OCI-LY1 (cell line): Measurements from ENCODE around the gene ACAT2.
"Not testable (repeated sequence)": the region's sequence is repeated elsewhere in the genome, so short reads cannot be mapped to it uniquely, and the experiment has no call there.

ENCODE experiments used
- H2AFZ ChIP-seq: fragments of 200-600 bp; sonication (generic), shearing (Covaris generic); 2 replicates; pipeline ENCODE4 v1.6.0; 2014; ENCODE audit warnings: antibody characterized with exemption, mild to moderate bottlenecking, low read length
- H3F3A ChIP-seq: fragments of 200-600 bp; sonication (generic), shearing (Covaris generic); 2 replicates; pipeline ENCODE4 v1.6.0; 2014; ENCODE audit warnings: mild to moderate bottlenecking, antibody characterized with exemption, low read length, moderate library complexity; ENCODE audit not compliant: insufficient read depth
- H3K27ac ChIP-seq: fragments of 200-600 bp; sonication (generic); 2 replicates; pipeline ENCODE4 v1.5.1; 2014; ENCODE audit warnings: low read length, mixed run types, mild to moderate bottlenecking, low read depth; ENCODE audit not compliant: poor library complexity, severe bottlenecking
- H3K27me3 ChIP-seq: fragments of 200-600 bp; sonication (generic); 2 replicates; pipeline ENCODE4 v1.6.0; 2014; ENCODE audit warnings: antibody characterized with exemption, mild to moderate bottlenecking, low read length, moderate library complexity; ENCODE audit not compliant: insufficient read depth
- H3K36me3 ChIP-seq: fragments of 200-600 bp; sonication (generic); 2 replicates; pipeline ENCODE4 v1.6.1; 2014; ENCODE audit warnings: mild to moderate bottlenecking, antibody characterized with exemption, low read length, moderate library complexity, mixed read lengths; ENCODE audit not compliant: insufficient read depth
- H3K4me1 ChIP-seq: fragments of 200-600 bp; sonication (generic); 2 replicates; pipeline ENCODE4 v1.5.1; 2014; ENCODE audit warnings: mild to moderate bottlenecking, low read length, moderate library complexity; ENCODE audit not compliant: insufficient read depth, severe bottlenecking
- H3K4me2 ChIP-seq: fragments of 200-600 bp; sonication (generic), shearing (Covaris generic); 2 replicates; pipeline ENCODE4 v1.6.1; 2014; ENCODE audit warnings: low read length
- H3K4me3 ChIP-seq: fragments of 200-600 bp; sonication (generic); 2 replicates; pipeline ENCODE4 v1.5.1; 2014; ENCODE audit warnings: low read length, low read depth, mild to moderate bottlenecking, mixed read lengths; ENCODE audit not compliant: poor library complexity, severe bottlenecking
- H3K79me2 ChIP-seq: fragments of 200-600 bp; shearing (Covaris generic); 2 replicates; pipeline ENCODE4 v1.6.1; 2016; ENCODE audit warnings: mixed run types, low read length, mixed read lengths; ENCODE audit not compliant: insufficient read depth
- H3K9ac ChIP-seq: fragments of 200-600 bp; sonication (generic), shearing (Covaris generic); 2 replicates; pipeline ENCODE4 v1.6.1; 2014; ENCODE audit warnings: mild to moderate bottlenecking, low read length, mixed read lengths
- H3K9me2 ChIP-seq: fragments of 200-600 bp; sonication (generic), shearing (Covaris generic); 2 replicates; pipeline ENCODE4 v1.6.1; 2014; ENCODE audit warnings: low read depth, mild to moderate bottlenecking, low read length, mixed read lengths
- H3K9me3 ChIP-seq: fragments of 200-600 bp; shearing (Covaris generic); 2 replicates; pipeline ENCODE4 v1.6.1; 2014; ENCODE audit warnings: low read length, mixed read lengths
- H4K20me1 ChIP-seq: fragments of 200-600 bp; sonication (generic), shearing (Covaris generic); 2 replicates; pipeline ENCODE4 v1.6.0; 2016; ENCODE audit warnings: mild to moderate bottlenecking, low read length; ENCODE audit not compliant: insufficient read depth
- EZH2 ChIP-seq: fragments of 200-600 bp; sonication (generic), shearing (Covaris generic); IDR thresholded peaks from 2 replicates; pipeline ENCODE4 v1.8.0; 2017; ENCODE audit warnings: borderline replicate concordance, mixed run types, mild to moderate bottlenecking, antibody characterized with exemption, low read length, moderate library complexity, mixed read lengths
- TF ChIP-seq, protein P1 (sequence below): fragments of 200-600 bp; sonication (generic), shearing (Covaris generic); IDR thresholded peaks from 2 replicates; pipeline ENCODE4 v1.5.1; 2017; ENCODE audit warnings: mild to moderate bottlenecking, antibody characterized with exemption, low read length, moderate library complexity, mixed read lengths

The ACAT2 gene

GRCh38 chr6:159728531-159728964 lies 33.3 kb upstream of the ACAT2 start:
- Histone ChIP-seq H2AFZ (no peak overlapping the region), H4K20me1 (0 out of 2 replicates have a peak, but pooled peaks cover 2% of the 10 kb centered on the region), H3K9ac (peak overlapping the region; percentile 95), H3K9me2 (no peaks in the 10 kb centered on the region), H3K27me3 (no peaks in the 10 kb centered on the region), H3K4me1 (peaks cover 58% of the 10 kb centered on the region), H3K4me3 (peak overlapping the region; percentile 93), H3K79me2 (peaks cover 84% of the 10 kb centered on the region), H3K4me2 (peak overlapping the region; percentile 91), H3K27ac (peak overlapping the region; percentile 71), H3K36me3 (peaks cover 48% of the 10 kb centered on the region), H3F3A (no peaks in the 10 kb centered on the region), H3K9me3 (no peaks in the 10 kb centered on the region)
- no peak for TF ChIP-seq EZH2
- TF ChIP-seq, protein P1, sequence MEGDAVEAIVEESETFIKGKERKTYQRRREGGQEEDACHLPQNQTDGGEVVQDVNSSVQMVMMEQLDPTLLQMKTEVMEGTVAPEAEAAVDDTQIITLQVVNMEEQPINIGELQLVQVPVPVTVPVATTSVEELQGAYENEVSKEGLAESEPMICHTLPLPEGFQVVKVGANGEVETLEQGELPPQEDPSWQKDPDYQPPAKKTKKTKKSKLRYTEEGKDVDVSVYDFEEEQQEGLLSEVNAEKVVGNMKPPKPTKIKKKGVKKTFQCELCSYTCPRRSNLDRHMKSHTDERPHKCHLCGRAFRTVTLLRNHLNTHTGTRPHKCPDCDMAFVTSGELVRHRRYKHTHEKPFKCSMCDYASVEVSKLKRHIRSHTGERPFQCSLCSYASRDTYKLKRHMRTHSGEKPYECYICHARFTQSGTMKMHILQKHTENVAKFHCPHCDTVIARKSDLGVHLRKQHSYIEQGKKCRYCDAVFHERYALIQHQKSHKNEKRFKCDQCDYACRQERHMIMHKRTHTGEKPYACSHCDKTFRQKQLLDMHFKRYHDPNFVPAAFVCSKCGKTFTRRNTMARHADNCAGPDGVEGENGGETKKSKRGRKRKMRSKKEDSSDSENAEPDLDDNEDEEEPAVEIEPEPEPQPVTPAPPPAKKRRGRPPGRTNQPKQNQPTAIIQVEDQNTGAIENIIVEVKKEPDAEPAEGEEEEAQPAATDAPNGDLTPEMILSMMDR, result no peak

DNA sequence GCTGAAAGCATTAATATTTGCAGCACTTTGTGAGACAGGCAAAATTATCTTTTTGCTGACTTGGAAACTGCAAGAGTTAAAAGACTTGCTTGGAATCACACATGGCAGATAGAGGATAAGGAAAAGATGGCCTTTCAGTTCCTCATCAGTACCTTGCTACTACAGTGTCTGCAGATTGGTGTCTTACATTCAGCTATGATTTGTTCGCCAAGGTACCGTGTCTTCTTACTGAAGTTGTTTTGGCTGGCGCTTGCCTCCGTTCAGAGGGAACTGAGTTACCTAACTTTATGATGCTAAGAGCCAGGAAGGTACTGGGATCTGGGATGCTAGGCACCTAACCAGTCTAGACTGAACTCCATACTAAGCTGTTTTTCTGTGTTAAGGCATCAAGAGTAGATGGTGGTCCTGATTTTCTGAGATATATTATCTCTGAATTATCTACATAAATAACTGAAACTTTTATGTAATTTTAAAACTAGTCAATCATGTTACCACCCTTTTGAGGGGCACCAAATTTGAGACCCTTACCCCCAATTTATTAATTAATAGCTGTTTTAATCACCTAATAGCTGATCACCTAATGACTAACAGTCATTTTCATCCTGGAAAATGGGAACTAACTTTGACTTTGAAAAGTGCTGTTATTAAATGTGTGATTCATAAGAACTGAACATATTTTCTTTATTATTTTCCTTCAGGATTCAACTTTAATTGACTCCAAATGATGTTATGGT lies 32.1 kb upstream of the ACAT2 start:
- no peak for TF ChIP-seq EZH2
- TF ChIP-seq, protein P1, result no peak

DNA sequence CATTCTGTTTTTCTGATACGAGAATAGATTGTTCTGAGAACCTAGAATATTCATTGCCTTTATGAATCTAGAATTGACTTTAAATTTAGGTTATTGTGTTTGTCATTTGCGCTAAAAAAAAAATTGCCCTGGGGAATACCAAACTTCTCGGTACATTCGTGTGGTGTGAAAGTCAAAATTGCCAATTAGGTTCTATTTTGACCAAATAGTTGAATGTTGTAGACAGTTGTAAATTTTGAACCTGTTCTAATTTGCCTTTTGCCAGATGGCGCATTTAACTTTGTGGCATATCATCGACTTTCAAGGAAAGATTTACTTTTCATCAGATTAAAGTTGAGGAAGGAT lies 31.5 kb upstream of the ACAT2 start:
- no peak for TF ChIP-seq EZH2
- TF ChIP-seq, protein P1, result no peak
- Histone ChIP-seq H3K9me2 (no peaks in the 10 kb centered on the region), H3K4me3 (peak overlapping the region; percentile 93), H3K9me3 (no peaks in the 10 kb centered on the region), H3K36me3 (peaks cover 45% of the 10 kb centered on the region), H3K9ac (no peak overlapping the region; the same call in 1 of the 2 replicates), H3K79me2 (peaks cover 90% of the 10 kb centered on the region), H3K4me2 (peak overlapping the region; percentile 91), H4K20me1 (0 out of 2 replicates have a peak, but pooled peaks cover 5% of the 10 kb centered on the region), H3F3A (no peaks in the 10 kb centered on the region), H3K27ac (no peak overlapping the region), H3K27me3 (no peaks in the 10 kb centered on the region), H2AFZ (no peak overlapping the region), H3K4me1 (peaks cover 57% of the 10 kb centered on the region)

More for the DNA sequence above, 32.1 kb upstream of the ACAT2 start:
- no peaks in the 10 kb centered on the region for H3K27me3 ChIP-seq
- H2AFZ ChIP-seq, result no peak overlapping the region
- H4K20me1 ChIP-seq, result 0 out of 2 replicates have a peak, but pooled peaks cover 3% of the 10 kb centered on the region
- H3K9me3 ChIP-seq, result no peaks in the 10 kb centered on the region
- H3K27ac ChIP-seq, result no peak overlapping the region
- peaks cover 89% of the 10 kb centered on the region for H3K79me2 ChIP-seq
- H3F3A ChIP-seq, result no peaks in the 10 kb centered on the region
- H3K9ac ChIP-seq, result peak overlapping the region; percentile 95
- peaks cover 45% of the 10 kb centered on the region for H3K36me3 ChIP-seq
- H3K9me2 ChIP-seq, result no peaks in the 10 kb centered on the region
- peak overlapping the region; percentile 91 for H3K4me2 ChIP-seq
- peak overlapping the region; percentile 93 for H3K4me3 ChIP-seq
- peaks cover 57% of the 10 kb centered on the region for H3K4me1 ChIP-seq

GRCh38 chr6:159732550-159732949 lies 29.3 kb upstream of the ACAT2 start:
- H3K9me3 ChIP-seq, H3K4me3 ChIP-seq, H3K27ac ChIP-seq, H3K4me2 ChIP-seq, H3K9me2 ChIP-seq, H3F3A ChIP-seq, H2AFZ ChIP-seq, H3K9ac ChIP-seq, H3K27me3 ChIP-seq, H4K20me1 ChIP-seq: not testable (repeated sequence)
- Histone ChIP-seq H3K79me2 (peaks cover 100% of the 10 kb centered on the region), H3K36me3 (peaks cover 49% of the 10 kb centered on the region), H3K4me1 (peaks cover 50% of the 10 kb centered on the region)

DNA sequence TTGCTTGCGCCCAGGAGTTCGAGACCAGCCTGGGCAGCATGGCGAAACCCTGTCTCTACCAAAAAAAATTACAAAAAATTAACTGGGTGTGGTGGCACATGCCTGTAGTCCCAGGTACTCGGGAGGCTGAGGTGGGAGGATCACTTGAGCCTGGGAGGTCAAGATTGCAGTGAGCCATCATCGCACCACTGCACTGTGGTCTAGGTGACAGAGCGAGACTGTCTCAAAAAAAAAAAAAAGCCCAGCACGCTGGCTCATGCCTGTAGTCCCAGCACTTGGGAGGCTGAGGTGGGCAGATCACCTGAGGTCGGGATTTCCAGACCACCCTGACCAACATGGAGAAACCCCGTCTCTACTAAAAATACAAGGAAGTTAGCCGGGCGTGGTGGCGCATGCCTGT lies 28.4 kb upstream of the ACAT2 start:
- not testable (repeated sequence) for H3K4me3 ChIP-seq, H3F3A ChIP-seq, H2AFZ ChIP-seq, H3K9me2 ChIP-seq, H3K4me2 ChIP-seq, H3K9ac ChIP-seq, H3K9me3 ChIP-seq, H3K27me3 ChIP-seq, H4K20me1 ChIP-seq, H3K27ac ChIP-seq
- Histone ChIP-seq H3K4me1 (peaks cover 50% of the 10 kb centered on the region), H3K36me3 (peaks cover 52% of the 10 kb centered on the region), H3K79me2 (peaks cover 100% of the 10 kb centered on the region)
